ENCODE results near the gene SORCS2.

Gene SORCS2

DNA sequence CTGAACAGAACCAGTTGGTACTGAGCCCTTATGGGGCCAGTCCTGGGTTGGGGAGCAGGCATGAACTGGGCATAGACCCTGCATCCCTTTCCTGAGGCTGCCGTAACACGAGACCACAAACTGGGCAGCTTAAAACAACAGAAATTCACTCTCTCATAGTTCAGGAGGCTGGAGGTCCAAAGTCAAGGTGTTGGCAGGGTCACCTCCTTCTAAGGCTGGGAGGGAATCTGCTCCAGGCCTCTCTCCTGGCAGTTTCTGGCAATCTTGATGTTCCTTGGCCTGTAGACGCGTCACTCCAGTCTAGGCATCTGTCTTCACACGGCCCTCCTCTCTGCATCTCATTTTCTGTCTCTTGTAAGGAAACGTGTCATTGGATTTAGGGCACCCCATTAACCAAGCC is 19.8 kb upstream of the SORCS2 start:
- Histone ChIP-seq H3K14ac (ENCODE audit: low read length in 2 of 2) (no peak overlapping the region), H3K27ac (ENCODE audit: low read length, poor library complexity, severe bottlenecking) (no peak overlapping the region), H3K4ac (ENCODE audit: low read depth in 1 of 2, low read length in 2 of 2) (no peak overlapping the region), H2AFZ (ENCODE audit: low read depth, low read length) (no peak overlapping the region), H4K8ac (ENCODE audit: low read length) (no peak overlapping the region), H4K91ac (ENCODE audit: low read length) (no peak overlapping the region), H3K23ac (ENCODE audit: low read length in 2 of 2) (no peak overlapping the region), H3K4me3 (ENCODE audit: insufficient read depth in 1 of 2, low read depth in 1 of 2, low read length in 2 of 2) (no peak overlapping the region), H2BK12ac (ENCODE audit: low read length in 2 of 2) (no peak overlapping the region), H3K4me1 (ENCODE audit: control insufficient read depth, insufficient read depth, low read depth, low read length) (no peaks in the 10 kb centered on the region), H2BK5ac (ENCODE audit: low read depth, low read length, poor library complexity, severe bottlenecking) (no peak overlapping the region), H3K27me3 (ENCODE audit: control insufficient read depth in 1 of 2, insufficient read depth in 1 of 2, low read length in 2 of 2) (peaks cover 23 to 44% of the 10 kb centered on the region in 2 experiments), H2BK120ac (ENCODE audit: low read depth, low read length) (no peak overlapping the region), H3K18ac (ENCODE audit: low read depth in 1 of 2, low read length in 2 of 2) (no peak overlapping the region), H3K79me1 (replicated peaks; ENCODE audit: low read length, poor library complexity, severe bottlenecking) (no peaks in the 10 kb centered on the region), H2BK15ac (ENCODE audit: low read depth, poor library complexity, severe bottlenecking) (no peak overlapping the region), H3K9me3 (ENCODE audit: control insufficient read depth, low read length) (peaks cover under 1% of the 10 kb centered on the region), H3K4me2 (ENCODE audit: low read length, poor library complexity, severe bottlenecking) (no peak overlapping the region), H3K36me3 (ENCODE audit: control insufficient read depth in 1 of 2, insufficient read depth in 2 of 2, low read depth in 1 of 2, low read length in 2 of 2) (no peaks in the 10 kb centered on the region), H2AK5ac (ENCODE audit: low read length, severe bottlenecking) (no peak overlapping the region), H3K9ac (ENCODE audit: low read length) (no peak overlapping the region)
- no peak for DNase-seq
- WGBS: 84% methylated on average over 6 of the region's 6 CpGs

- H3K36me3 ChIP-seq (ENCODE audit: control insufficient read depth in 1 of 2, insufficient read depth in 2 of 2, low read depth in 1 of 2, low read length in 2 of 2): no peaks in the 10 kb centered on the region
- H4K8ac ChIP-seq (ENCODE audit: low read length): no peak overlapping the region
- WGBS: 84% methylated on average over 13 of the region's 13 CpGs
These were observed 19.4 kb upstream of the SORCS2 start for GRCh38 chr4:7172946-7173345.

DNA sequence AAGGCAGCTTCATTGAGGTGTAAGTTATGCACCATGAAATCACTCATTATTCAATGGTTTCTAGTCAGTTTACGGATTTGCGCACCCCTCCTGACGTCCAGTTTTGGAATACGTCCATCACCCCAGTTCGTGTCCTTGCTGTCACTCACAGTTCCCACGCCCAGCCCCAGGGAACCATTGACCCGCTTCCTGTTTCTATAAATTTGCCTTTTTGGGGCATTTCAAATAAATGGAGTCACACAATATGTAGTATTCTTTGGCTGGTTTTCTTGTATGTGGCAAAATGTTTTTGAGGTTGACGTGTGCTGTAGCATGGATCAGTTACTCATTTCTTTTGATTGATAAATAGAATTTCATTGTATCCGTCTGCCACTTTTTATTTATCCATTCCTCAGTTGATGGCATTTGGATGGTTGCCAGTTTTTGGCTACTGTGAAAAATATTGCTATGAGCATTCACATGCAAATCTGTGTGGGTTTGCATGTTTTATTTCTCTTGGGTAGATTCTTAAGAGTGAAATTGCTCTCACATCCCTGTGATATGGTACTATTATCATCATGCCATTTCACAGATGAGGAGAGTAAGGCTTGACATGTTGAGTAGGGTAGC is 18.4 kb upstream of the SORCS2 start:
- H4K8ac ChIP-seq (ENCODE audit: low read length): no peak overlapping the region
- WGBS: 89% methylated on average over 7 of the region's 9 CpGs
- H2BK5ac ChIP-seq (ENCODE audit: low read depth, low read length, poor library complexity, severe bottlenecking): no peak overlapping the region
- no peak overlapping the region for H3K4me3 ChIP-seq (ENCODE audit: insufficient read depth in 1 of 2, low read depth in 1 of 2, low read length in 2 of 2)
- H3K14ac ChIP-seq (ENCODE audit: low read length in 2 of 2): peak overlapping the region in 1 of 2 experiments; percentile 20
- no peak overlapping the region for H2AK5ac ChIP-seq (ENCODE audit: low read length, severe bottlenecking)
- no peaks in the 10 kb centered on the region for H3K4me1 ChIP-seq (ENCODE audit: control insufficient read depth, insufficient read depth, low read depth, low read length)
- H3K27ac ChIP-seq (ENCODE audit: low read length, poor library complexity, severe bottlenecking): no peak overlapping the region
- peaks cover 8 to 31% of the 10 kb centered on the region in 2 experiments for H3K27me3 ChIP-seq (ENCODE audit: control insufficient read depth in 1 of 2, insufficient read depth in 1 of 2, low read length in 2 of 2)
- H3K23ac ChIP-seq (ENCODE audit: low read length in 2 of 2): no peak overlapping the region
- H3K9me3 ChIP-seq (ENCODE audit: control insufficient read depth, low read length): peaks cover 5% of the 10 kb centered on the region
- H3K9ac ChIP-seq (ENCODE audit: low read length): no peak overlapping the region
- no peak overlapping the region for H2BK120ac ChIP-seq (ENCODE audit: low read depth, low read length)
- H2BK15ac ChIP-seq (ENCODE audit: low read depth, poor library complexity, severe bottlenecking): no peak overlapping the region
- H2BK12ac ChIP-seq (ENCODE audit: low read length in 2 of 2): no peak overlapping the region
- H3K36me3 ChIP-seq (ENCODE audit: control insufficient read depth in 1 of 2, insufficient read depth in 2 of 2, low read depth in 1 of 2, low read length in 2 of 2): no peaks in the 10 kb centered on the region
- no peak overlapping the region for H3K4me2 ChIP-seq (ENCODE audit: low read length, poor library complexity, severe bottlenecking)
- no peak overlapping the region for H3K18ac ChIP-seq (ENCODE audit: low read depth in 1 of 2, low read length in 2 of 2)
- H4K91ac ChIP-seq (ENCODE audit: low read length): no peak overlapping the region
- no peak for DNase-seq
- no peak overlapping the region for H2AFZ ChIP-seq (ENCODE audit: low read depth, low read length)
- H3K4ac ChIP-seq (ENCODE audit: low read depth in 1 of 2, low read length in 2 of 2): no peak overlapping the region
- no peaks in the 10 kb centered on the region for H3K79me1 ChIP-seq (replicated peaks; ENCODE audit: low read length, poor library complexity, severe bottlenecking)

More at GRCh38 chr4:7172946-7173345, 19.4 kb upstream of the SORCS2 start:
- no peak overlapping the region for H4K91ac ChIP-seq (ENCODE audit: low read length)
- peaks cover 18 to 41% of the 10 kb centered on the region in 2 experiments for H3K27me3 ChIP-seq (ENCODE audit: control insufficient read depth in 1 of 2, insufficient read depth in 1 of 2, low read length in 2 of 2)
- H2AFZ ChIP-seq (ENCODE audit: low read depth, low read length): no peak overlapping the region
- H3K9ac ChIP-seq (ENCODE audit: low read length): no peak overlapping the region
- H3K4me2 ChIP-seq (ENCODE audit: low read length, poor library complexity, severe bottlenecking): no peak overlapping the region
- no peak overlapping the region for H2AK5ac ChIP-seq (ENCODE audit: low read length, severe bottlenecking)
- DNase-seq: no peak
- no peak overlapping the region for H3K18ac ChIP-seq (ENCODE audit: low read depth in 1 of 2, low read length in 2 of 2)
- no peak overlapping the region for H3K4me3 ChIP-seq (ENCODE audit: insufficient read depth in 1 of 2, low read depth in 1 of 2, low read length in 2 of 2)
- H2BK120ac ChIP-seq (ENCODE audit: low read depth, low read length): no peak overlapping the region
- no peak overlapping the region for H3K27ac ChIP-seq (ENCODE audit: low read length, poor library complexity, severe bottlenecking)
- H2BK12ac ChIP-seq (ENCODE audit: low read length in 2 of 2): no peak overlapping the region
- H3K9me3 ChIP-seq (ENCODE audit: control insufficient read depth, low read length): peaks cover 3% of the 10 kb centered on the region
- H2BK15ac ChIP-seq (ENCODE audit: low read depth, poor library complexity, severe bottlenecking): no peak overlapping the region
- H3K79me1 ChIP-seq (replicated peaks; ENCODE audit: low read length, poor library complexity, severe bottlenecking): no peaks in the 10 kb centered on the region
- no peak overlapping the region for H2BK5ac ChIP-seq (ENCODE audit: low read depth, low read length, poor library complexity, severe bottlenecking)
- no peak overlapping the region for H3K23ac ChIP-seq (ENCODE audit: low read length in 2 of 2)
- H3K4ac ChIP-seq (ENCODE audit: low read depth in 1 of 2, low read length in 2 of 2): no peak overlapping the region
- H3K14ac ChIP-seq (ENCODE audit: low read length in 2 of 2): no peak overlapping the region
- H3K4me1 ChIP-seq (ENCODE audit: control insufficient read depth, insufficient read depth, low read depth, low read length): no peaks in the 10 kb centered on the region

- Histone ChIP-seq H2BK5ac (ENCODE audit: low read depth, low read length, poor library complexity, severe bottlenecking) (no peak overlapping the region), H3K4ac (ENCODE audit: low read depth in 1 of 2, low read length in 2 of 2) (no peak overlapping the region), H2BK12ac (ENCODE audit: low read length in 2 of 2) (no peak overlapping the region), H4K8ac (ENCODE audit: low read length) (no peak overlapping the region), H2BK15ac (ENCODE audit: low read depth, poor library complexity, severe bottlenecking) (no peak overlapping the region), H3K27ac (ENCODE audit: low read length, poor library complexity, severe bottlenecking) (no peak overlapping the region), H3K4me1 (ENCODE audit: control insufficient read depth, insufficient read depth, low read depth, low read length) (peaks cover 5% of the 10 kb centered on the region), H3K36me3 (ENCODE audit: control insufficient read depth in 1 of 2, insufficient read depth in 2 of 2, low read depth in 1 of 2, low read length in 2 of 2) (no peaks in the 10 kb centered on the region), H3K23ac (ENCODE audit: low read length in 2 of 2) (no peak overlapping the region), H4K91ac (ENCODE audit: low read length) (no peak overlapping the region), H3K27me3 (ENCODE audit: control insufficient read depth in 1 of 2, insufficient read depth in 1 of 2, low read length in 2 of 2) (peaks cover 2 to 4% of the 10 kb centered on the region in 2 experiments), H2BK120ac (ENCODE audit: low read depth, low read length) (no peak overlapping the region), H2AK5ac (ENCODE audit: low read length, severe bottlenecking) (no peak overlapping the region), H3K79me1 (replicated peaks; ENCODE audit: low read length, poor library complexity, severe bottlenecking) (no peaks in the 10 kb centered on the region), H3K9me3 (ENCODE audit: control insufficient read depth, low read length) (peaks cover 20% of the 10 kb centered on the region), H3K9ac (ENCODE audit: low read length) (no peak overlapping the region), H3K4me3 (ENCODE audit: insufficient read depth in 1 of 2, low read depth in 1 of 2, low read length in 2 of 2) (no peak overlapping the region), H3K14ac (ENCODE audit: low read length in 2 of 2) (no peak overlapping the region), H2AFZ (ENCODE audit: low read depth, low read length) (no peak overlapping the region), H3K18ac (ENCODE audit: low read depth in 1 of 2, low read length in 2 of 2) (no peak overlapping the region), H3K4me2 (ENCODE audit: low read length, poor library complexity, severe bottlenecking) (no peak overlapping the region)
- no CpG with 5 or more reads among the region's 1 CpG for WGBS
- no peak for DNase-seq
These were observed 13.2 kb upstream of the SORCS2 start for GRCh38 chr4:7179158-7179557.

Data from mesenchymal stem cell (in vitro differentiated cells and primary cell).